ENCODE results near the gene CAST.
A peak's percentile ranks its signal among the peaks of the same experiment; 100 is the strongest.

GRCh38 chr5:96661855-96662724 lies at the start of gene CAST:
- TF ChIP-seq POLR2AphosphoS5 (IDR thresholded peaks at IDR 0.05; ENCODE audit: low read depth, low read length) (peak; percentile 59; the same call in 1 of the 2 replicates), FOXP2 (optimal IDR thresholded peaks at IDR 0.05; ENCODE audit: borderline replicate concordance, extremely low read depth, extremely low read length, insufficient read depth) (no peak), SIN3A (IDR thresholded peaks at IDR 0.05; ENCODE audit: borderline replicate concordance, insufficient read depth, low read length) (no peak), TAF1 (IDR thresholded peaks at IDR 0.05; ENCODE audit: borderline replicate concordance, insufficient read depth, low read length) (0 out of 2 replicates have a peak, but pooled peaks have one; percentile 20), REST (IDR thresholded peaks at IDR 0.05; ENCODE audit: insufficient read depth in 1 of 2, low read depth in 2 of 2, low read length in 2 of 2) (no peak)

Measured in PFSK-1 (cell line).